ENCODE measurements around the gene FRMD4A.

- TF ChIP-seq FOXK2 (IDR thresholded peaks at IDR 0.05) (no peak), SUZ12 (IDR thresholded peaks at IDR 0.05) (no peak), TARDBP (IDR thresholded peaks at IDR 0.05) (no peak), ELF4 (IDR thresholded peaks at IDR 0.05) (no peak), FOXM1 (IDR thresholded peaks at IDR 0.05; ENCODE audit: borderline replicate concordance) (no peak), BHLHE40 (IDR thresholded peaks at IDR 0.05; ENCODE audit: borderline replicate concordance) (no peak), SP1 (IDR thresholded peaks at IDR 0.05) (no peak), NFRKB (IDR thresholded peaks at IDR 0.05) (no peak), FOXA1 (IDR thresholded peaks at IDR 0.05) (no peak), L3MBTL2 (conservative IDR thresholded peaks at IDR 0.05) (no peak), ARNT (IDR thresholded peaks at IDR 0.05) (no peak)
- TF ChIP-seq, protein P1, sequence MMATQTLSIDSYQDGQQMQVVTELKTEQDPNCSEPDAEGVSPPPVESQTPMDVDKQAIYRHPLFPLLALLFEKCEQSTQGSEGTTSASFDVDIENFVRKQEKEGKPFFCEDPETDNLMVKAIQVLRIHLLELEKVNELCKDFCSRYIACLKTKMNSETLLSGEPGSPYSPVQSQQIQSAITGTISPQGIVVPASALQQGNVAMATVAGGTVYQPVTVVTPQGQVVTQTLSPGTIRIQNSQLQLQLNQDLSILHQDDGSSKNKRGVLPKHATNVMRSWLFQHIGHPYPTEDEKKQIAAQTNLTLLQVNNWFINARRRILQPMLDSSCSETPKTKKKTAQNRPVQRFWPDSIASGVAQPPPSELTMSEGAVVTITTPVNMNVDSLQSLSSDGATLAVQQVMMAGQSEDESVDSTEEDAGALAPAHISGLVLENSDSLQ (IDR thresholded peaks at IDR 0.05), result no peak
Observed at GRCh38 chr10:14050598-14050997, 280.1 kb downstream of the FRMD4A start.
